Head of caudate nucleus (tissue), 42 donors: ENCODE data around the gene KRT7.

Experiments
- DNase-seq, 42 donors: peaks; one replicate each; pipeline versions ENCODE4 v3.0.0 to v3.0.0-alpha.2; 2020 to 2021; ENCODE audit warnings: mixed read lengths in 7 of 42
- intact Hi-C: fragments of 100-400 bp; cut with DNase I; formaldehyde crosslinking; loops from one replicate; pipeline ENCODE4 v1.15.0; 2022

Gene KRT7

GRCh38 chr12:52263761-52264434 lies 30.9 kb downstream of the KRT7 start:
- no peak for DNase-seq
- intact Hi-C loops, result no loop called here

DNA sequence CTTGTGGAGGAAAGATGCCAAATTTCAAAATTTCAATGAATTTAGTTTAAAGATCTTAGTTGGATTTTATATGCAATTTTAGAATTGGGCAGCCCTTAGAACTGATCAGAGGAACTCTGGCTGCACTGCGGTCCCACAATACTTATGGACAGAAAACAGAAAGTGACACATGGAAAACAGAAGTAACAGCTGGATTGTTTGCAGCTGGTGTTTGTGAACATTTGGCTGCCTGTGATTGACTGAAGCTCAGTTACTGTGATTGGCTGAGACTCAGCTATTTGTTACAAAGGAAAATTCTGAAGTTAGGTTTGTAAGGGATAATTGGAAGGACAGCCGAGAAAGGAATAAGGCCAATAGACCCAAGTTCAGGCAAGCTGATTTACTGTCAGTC lies 31.4 kb downstream of the KRT7 start:
- intact Hi-C loops, result no loop called here
- peak in 7 of 42 donors; percentile 18 to 62 (median 38) for DNase-seq

GRCh38 chr12:52266514-52266913 lies 33.5 kb downstream of the KRT7 start:
- no peak for DNase-seq
- intact Hi-C loops, result no loop called here

DNA sequence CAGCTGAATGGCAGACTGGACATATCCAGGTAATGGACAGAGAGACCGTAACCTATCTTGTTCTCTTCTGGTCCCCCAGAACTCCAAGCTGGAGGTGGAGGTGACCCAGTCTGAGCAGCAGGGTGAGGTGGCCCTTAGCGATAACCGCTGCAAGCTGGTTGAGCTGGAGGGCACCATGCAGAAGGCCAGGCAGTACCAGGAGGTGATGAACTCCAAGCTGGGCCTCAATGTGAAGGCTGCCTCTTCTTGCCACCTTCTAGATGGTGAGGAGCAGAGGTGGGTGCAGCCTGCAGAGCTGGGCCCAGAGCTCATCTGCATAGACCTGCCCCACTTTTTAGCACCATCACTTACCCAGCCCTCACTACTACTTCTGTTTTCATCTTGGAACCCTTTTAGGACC lies 34.2 kb downstream of the KRT7 start:
- peak in 1 of 42 donors; percentile 2 for DNase-seq
- intact Hi-C loops, result no loop called here

DNA sequence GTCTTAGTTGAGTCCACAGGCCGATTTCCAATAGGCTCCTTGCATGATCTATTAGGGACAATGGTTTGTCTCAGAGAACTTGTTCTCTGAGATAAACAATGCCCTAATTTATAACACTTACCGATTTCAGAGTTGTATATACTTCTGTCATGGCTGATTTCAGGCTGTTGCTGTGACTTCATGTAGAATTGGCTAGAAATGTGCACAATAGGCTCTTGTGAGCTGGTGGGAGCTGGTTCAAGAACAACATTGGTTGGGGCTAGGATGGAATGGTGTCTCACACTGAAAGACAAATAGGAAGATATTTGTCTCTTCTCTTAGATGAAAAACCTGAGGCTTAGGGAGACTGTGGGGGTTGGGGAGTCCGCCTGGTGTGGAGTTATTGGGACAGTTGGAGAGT lies 34.7 kb downstream of the KRT7 start:
- DNase-seq, result peak in 3 of 42 donors; percentile 7 to 61 (median 47)
- intact Hi-C loops, result no loop called here

DNA sequence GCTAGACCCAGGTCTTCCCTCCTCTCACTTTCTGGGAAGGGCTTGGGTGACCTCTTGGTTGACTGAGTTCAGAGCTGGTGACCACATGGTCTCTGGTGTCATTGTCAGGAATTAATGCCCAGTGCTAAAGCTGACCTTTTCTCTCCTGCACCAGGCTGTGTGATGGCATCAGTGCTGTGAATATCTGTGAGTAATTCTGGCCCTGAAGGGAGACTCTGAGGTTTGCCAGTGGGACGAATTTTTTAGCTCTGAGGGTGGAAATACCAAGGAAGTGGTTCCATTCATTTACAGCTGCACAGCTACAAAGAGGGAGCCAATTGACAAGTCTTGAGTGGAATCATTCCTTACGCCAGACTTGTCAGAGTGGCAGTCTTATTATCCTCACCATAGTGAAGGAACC lies 35.2 kb downstream of the KRT7 start:
- DNase-seq, result no peak
- intact Hi-C loops, result no loop called here

GRCh38 chr12:52270541-52271070 lies 37.6 kb downstream of the KRT7 start:
- no peak for DNase-seq
- intact Hi-C loops, result no loop called here

GRCh38 chr12:52271158-52271557 lies 38.1 kb downstream of the KRT7 start:
- intact Hi-C loops, result no loop called here
- DNase-seq, result no peak

- intact Hi-C loops, result loop anchor here (5.0 kb wide), 1 partner anchor 107 kb away; no protein-coding TSS in a partner anchor
- peak in 1 of 42 donors; percentile 10 for DNase-seq
Observed at GRCh38 chr12:52274521-52275120, 41.6 kb downstream of the KRT7 start, which contains the start of gene KRT86. Gene KRT86 (plus strand): TSS chr12:52274645. CDS start chr12:52301917, 27,272 bp downstream.

- intact Hi-C loops, result loop anchor here (5.0 kb wide), 1 partner anchor 108 kb away; no protein-coding TSS in a partner anchor
- peak in 3 of 42 donors; percentile 5 to 10 (median 5) for DNase-seq
Observed at GRCh38 chr12:52275686-52276085, 42.6 kb downstream of the KRT7 start.

GRCh38 chr12:52277486-52278245 lies 44.6 kb downstream of the KRT7 start:
- peak in 4 of 42 donors; percentile 17 to 37 (median 30) for DNase-seq
- intact Hi-C loops, result loop anchor here (5.0 kb wide), 1 partner anchor 110 kb away; no protein-coding TSS in a partner anchor

GRCh38 chr12:52278575-52279421 lies 45.8 kb downstream of the KRT7 start:
- intact Hi-C loops, result loop anchor here (5.0 kb wide), 1 partner anchor 111 kb away; no protein-coding TSS in a partner anchor
- DNase-seq, result peak; percentile 33 to 91 (median 81)

GRCh38 chr12:52279422-52280318 lies 46.6 kb downstream of the KRT7 start:
- intact Hi-C loops, result loop anchor here (5.0 kb wide), 1 partner anchor 112 kb away; no protein-coding TSS in a partner anchor
- peak in 4 of 42 donors; percentile 2 to 13 (median 6) for DNase-seq

- intact Hi-C loops, result no loop called here
- peak in 2 of 42 donors; percentile 22 to 28 for DNase-seq
Observed at GRCh38 chr12:52280319-52280795, 47.3 kb downstream of the KRT7 start.

DNA sequence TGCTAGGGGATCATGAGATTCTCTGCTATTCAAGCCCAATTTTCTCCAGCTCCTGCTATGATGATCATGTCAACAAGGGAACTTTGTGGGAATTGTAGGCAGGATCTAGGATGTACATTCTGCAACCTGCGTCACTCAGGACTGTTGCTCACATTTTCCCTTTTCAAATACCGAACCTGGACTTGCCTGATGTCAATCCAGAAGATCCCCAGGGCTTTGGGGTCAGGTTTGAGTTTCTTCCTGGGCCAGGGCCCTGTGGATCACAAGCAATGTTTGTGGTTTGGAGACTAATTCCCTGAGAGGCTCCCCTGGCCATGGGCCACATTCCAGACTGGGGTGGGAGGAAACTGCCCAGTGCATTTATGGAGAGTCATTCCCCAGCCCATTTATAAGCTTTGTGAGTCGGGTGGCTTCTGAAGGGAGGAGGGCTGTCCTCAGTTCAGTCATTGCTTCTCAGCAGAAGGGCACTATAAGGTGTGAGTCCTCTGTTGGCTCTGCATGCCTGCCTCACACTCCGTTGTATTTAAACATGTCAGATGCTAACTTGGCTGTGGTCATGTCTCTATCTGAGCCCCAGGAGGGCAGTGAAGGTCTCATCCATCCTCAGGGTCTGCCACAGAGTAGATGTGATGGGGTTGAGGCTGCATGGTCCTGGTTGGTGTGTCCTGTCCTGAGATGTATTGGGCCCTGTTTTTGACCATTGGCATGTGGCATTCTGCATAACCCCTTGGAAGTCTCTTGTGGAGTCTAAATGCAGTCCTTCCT lies 47.9 kb downstream of the KRT7 start:
- peak in 3 of 42 donors; percentile 8 to 28 (median 18) for DNase-seq
- intact Hi-C loops, result no loop called here

DNA sequence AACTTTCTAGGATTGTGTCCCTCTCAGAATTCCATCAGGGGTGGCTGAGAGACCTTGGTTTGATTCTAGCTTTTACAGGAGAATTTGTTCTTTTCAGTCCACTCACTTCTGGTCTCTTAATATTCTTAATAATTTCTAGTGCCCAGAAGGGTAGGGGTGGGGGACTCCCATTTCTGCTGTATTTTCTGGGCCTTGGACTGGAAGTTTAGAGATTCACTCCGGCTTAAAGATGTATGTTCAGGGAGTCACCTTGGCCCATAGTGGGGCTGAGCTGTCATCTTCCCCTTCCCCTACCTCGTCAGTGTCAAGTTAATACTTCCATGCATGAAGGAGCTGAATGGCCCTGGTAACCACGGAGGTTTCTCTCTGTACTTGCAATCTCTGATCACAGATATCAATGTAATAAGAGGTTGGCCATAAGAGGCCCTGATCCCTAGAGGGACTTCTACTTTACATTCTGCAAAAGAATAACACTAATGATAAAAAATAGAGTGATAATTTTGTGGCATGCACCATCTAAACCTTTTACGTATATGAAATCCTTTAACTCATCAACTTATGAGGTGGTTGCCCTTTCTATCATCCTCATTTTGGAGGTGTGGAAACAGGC lies 51.6 kb downstream of the KRT7 start:
- DNase-seq, result peak in 2 of 42 donors; percentile 19 to 22
- intact Hi-C loops, result no loop called here
